Fibroblast of skin of left quadriceps (primary cell): ENCODE results near the gene PPA1.
"Not testable (repeated sequence)": the region's sequence is repeated elsewhere in the genome, so short reads cannot be mapped to it uniquely, and the experiment has no call there.

Experiments used
- DNase-seq, 2 experiments: peaks; one replicate each; pipeline ENCODE4 v3.0.0-alpha.2; 2013; ENCODE audit warnings: low read depth in 2 of 2

PPA1 gene

GRCh38 chr10:70233109-70233938 lies at the start of gene PPA1:
PPA1 (minus strand) TSS chr10:70233429; CDS start chr10:70233327, 102 bp downstream.
- DNase-seq, result peak; percentile 88

- DNase-seq, result no peak
Measured at GRCh38 chr10:70281609-70282008, 48.4 kb upstream of the PPA1 start.

GRCh38 chr10:70280099-70280498 lies 46.9 kb upstream of the PPA1 start:
- DNase-seq, result no peak

- no peak for DNase-seq
Measured at GRCh38 chr10:70277396-70278030, 44.3 kb upstream of the PPA1 start.

- no peak for DNase-seq
Measured at GRCh38 chr10:70274643-70275042, 41.4 kb upstream of the PPA1 start.

DNA sequence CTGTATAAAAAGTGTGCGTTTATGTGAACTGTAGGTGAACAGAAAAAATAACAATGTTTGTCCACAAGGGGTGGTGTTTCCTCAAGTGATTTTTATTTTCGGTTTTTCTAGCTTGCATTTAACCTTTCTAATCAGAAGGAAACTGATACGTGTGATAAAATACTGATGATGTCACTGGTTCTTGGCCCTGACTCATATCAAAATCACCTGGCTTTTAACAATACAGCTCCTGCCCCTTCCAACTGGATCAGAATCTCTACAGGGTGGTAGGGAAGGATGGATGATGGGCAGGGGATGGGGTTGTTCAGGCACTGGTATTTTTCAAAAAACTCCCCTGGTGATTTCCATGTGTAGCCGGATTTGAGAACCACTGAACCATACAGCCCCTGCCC lies 39.7 kb upstream of the PPA1 start:
- no peak for DNase-seq

DNA sequence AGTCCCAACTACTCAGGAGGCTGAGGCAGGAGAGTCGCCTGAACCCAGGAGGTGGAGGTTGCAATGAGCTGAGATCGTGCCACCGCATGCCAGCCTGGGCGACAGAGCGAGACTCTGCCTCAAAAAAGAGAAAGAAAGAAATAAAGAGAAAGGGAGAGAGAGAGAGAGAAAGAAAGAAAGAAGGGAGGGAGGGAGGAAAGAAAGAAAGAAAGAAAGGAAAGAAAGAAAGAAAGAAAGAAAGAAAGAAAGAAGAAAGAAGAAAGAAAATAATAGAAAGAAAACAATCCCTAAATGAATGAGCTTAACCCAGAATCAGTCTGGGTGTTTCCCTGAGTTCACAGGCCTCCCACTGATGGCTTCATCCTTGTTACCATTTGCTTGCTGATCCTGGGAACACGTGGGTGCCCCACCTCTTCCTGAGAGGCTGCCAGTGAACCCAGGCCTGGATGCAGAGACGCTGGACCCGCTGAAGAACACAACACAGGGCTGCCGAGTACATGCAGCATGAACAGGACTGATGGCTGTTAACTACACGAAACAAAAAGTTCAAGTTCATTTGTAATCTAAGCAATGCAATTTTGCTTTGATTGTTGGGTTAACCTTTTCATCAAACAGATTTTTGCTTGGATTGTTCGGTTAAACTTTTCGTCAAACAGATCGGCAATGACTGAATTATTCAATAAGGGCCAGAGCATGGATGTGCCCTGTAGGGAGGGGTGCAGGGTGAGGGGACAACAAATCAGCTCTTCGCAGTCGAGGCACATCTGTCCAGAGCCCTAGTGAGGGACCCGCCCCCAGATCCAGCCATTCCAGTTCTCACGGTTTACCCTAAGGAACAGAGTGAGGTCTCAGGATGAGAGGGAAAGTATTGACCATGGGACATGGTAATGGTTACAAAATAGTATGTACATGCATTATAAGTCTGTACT lies 39.0 kb upstream of the PPA1 start:
- DNase-seq, result no peak

DNA sequence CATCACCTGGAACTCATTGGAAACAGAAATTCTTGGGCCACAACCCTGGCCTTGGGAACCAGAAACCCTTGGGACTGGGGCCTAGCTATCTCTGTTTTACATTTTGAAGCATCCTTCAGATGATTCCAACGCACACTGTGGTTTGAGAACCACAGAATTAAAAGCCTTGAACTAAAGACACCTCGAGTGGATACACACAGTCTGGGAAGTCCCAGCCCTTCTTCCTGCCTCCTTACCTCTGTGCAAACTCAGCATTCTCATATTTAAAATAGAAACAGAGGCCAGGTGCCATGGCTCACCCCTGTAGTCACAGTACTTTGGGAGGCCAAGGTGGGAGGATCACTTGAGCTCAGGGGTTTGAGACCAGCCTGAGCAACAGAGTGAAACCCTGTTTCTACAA lies 37.7 kb upstream of the PPA1 start:
- DNase-seq, result no peak

DNA sequence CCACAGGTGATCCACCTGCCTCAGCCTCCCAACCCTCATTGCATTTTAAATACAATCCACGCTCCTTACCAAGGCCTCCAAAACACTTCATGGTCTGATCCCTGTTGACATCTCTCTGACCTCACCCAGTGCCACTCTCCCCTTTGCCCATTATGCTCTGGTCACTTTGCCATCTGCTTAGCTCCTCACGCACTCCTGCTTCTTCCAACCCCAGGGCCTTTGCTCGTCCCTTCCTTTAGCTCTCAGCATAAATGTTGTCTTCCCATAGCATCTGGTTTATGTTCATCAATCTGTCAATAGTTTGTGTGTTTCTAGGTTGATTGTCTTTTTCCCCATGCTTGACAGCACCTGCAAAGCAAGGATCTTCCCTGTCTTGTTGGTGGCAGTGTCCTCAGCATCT lies 36.5 kb upstream of the PPA1 start:
- DNase-seq, result no peak

GRCh38 chr10:70268376-70268775 lies 35.1 kb upstream of the PPA1 start:
- DNase-seq, result no peak

DNA sequence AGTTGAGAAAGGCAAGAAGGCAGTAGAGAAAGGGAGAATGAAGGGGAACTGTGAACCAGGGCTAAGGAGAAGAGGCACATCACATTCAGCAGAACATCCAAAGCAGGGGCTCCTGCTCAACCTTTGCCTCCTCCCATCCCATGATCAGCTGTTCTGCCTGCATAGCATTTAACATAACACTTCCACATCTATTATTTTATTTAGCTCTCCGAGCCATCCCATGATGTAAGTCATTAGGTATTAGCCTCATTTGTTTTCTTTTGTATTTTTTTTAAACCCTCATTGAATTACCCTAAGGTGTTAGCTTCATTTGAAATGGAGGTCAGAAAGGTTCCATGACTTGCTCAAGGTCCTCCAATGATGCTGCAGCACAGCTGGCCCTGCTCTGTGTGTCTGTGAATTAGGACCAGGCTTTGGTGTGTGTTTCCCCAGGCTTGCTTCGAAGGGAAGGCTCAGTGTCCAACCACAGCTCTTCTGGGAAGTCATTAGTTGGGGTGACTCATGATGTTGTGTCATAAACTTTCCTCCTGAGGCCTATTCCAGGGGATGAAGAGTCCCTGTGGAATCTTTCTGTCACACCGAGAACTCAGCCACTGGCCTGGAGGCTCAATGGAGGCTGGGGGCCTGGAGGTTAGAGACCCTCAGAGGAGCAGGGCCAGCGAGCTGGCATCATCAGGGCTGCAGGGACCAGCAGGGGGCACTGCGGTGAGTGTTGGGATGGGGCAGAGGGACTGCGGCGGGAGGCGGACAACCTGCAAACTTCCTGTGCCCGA lies 34.1 kb upstream of the PPA1 start:
- peak; percentile 83 to 85 for DNase-seq

DNA sequence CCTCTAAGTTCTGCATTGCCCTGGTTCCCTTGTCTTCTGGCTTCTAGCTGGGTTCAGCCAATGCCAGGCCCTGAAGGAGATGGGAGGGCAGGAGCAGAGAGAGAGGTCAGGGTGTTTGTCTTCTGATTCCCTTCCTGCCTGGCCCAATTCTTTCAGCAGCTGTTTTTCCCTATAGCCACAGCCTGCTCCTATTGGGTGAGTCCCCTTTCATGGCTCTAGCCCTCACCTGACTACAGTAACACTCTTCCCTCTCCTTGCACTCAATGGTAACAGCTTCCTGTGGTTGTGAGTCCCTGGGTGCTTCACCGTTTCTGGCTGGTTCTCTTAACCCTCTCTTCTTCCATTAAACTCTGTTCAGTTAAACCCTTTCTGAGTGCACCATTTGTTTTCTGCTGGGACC lies 33.5 kb upstream of the PPA1 start:
- DNase-seq, result no peak

GRCh38 chr10:70266056-70266455 lies 32.8 kb upstream of the PPA1 start:
- DNase-seq, result no peak

GRCh38 chr10:70265032-70265689 lies 31.9 kb upstream of the PPA1 start:
- DNase-seq, result no peak

- no peak for DNase-seq
Measured at GRCh38 chr10:70260734-70261133, 27.5 kb upstream of the PPA1 start.

DNA sequence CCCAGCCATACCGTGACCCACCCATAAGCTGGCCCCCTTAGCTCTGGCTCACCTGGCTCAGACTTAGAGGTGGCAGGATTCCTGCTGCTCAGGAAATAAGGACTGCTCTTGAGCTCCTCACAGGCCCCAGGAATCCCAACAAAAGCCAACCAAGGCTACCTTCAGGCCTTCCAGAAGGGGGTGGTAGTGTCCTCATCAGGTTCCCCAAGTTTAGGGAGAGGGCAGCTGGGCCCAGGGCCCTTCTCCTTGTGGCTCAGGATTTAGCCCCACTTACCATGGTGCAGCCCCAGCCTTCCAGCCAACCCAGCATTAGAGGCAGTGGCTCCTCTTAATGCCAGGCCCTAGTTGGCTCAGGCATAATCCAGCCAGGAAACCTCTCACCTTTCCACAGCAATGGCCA lies 27.0 kb upstream of the PPA1 start:
- no peak for DNase-seq

GRCh38 chr10:70258216-70258615 lies 25.0 kb upstream of the PPA1 start:
- DNase-seq, result no peak

DNA sequence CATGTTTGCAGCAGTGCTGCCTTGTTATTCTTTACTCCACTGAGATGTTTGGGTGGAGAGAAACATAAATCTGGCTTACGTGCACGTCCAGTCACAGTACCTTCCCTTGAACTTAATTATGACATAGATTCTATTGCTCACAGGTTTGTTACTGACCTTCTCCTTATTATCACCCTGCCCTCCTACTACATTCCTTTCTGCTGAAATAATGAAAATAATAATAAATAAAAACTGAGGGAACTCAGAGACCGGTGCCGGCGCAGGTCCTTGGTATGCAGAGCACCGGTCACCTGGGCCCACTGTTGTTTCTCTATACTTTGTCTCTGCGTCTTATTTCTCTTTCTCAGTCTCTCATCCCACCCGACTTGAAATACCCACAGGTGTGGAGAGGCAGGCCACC lies 24.6 kb upstream of the PPA1 start:
- not testable (repeated sequence) for DNase-seq

DNA sequence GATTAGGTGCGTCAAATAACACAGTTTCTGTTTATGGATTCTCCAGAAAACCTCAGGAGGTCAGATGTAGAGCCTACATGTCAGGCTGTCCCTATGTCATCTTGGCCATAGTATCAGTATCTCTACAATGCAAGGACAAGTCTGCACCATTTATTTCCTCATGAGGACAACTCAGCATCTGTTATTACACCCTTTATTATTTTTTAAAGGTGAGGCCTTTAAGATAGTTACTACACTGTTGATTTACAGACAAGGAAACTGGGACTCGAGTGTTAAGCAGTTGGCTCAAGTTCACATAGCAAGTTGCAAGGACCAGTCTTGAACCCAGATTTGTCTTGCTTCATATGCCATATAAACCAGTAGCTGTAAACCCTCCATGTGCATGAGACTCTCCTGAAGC lies 23.2 kb upstream of the PPA1 start:
- DNase-seq, result no peak

DNA sequence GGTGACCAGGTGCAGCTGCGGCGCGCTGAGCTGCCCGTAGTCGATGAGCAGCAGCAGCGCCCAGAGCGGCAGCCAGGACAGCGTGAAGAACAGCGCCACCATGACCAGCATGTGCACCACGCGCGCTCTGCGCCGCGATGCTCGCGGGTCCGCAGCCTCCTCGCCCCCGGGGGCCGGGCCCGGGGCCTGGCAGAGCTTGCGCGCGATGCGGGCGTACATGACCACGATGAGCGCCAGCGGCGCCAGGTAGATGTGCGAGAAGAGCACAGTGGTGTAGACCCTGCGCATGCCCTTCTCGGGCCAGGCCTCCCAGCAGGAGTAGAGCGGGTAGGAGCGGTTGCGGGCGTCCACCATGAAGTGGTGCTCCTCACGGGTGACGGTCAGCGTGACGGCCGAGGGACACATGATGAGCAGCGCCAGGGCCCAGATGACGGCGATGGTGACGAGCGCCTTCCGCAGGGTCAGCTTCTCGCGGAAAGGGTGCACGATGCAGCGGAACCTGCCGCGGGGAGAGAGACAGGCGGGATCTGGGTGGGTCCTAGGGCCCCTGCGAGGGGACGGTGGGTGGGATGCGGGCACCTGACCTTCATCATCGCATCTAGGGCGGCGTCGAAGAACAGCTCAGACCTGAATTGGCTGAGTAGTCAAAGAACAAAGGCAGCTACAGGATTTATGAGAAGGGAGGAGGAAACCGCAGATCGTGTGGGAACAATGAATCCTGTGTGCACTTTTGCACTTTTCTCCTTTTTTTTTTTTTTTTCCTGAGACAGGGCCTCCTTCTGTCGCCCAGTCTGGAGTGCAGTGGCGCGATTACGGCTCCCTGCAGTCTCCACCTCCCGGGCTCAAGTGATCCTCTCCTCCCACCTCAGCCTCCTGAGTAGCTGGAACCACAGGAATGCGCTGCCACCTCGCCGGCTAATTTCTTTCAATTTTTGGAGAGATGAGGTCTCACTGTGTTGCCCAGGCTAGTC lies 22.4 kb upstream of the PPA1 start:
- DNase-seq, result no peak
